ENCODE measurements around the gene PABPC5. TPM values are rescaled to one million over a fixed set of nuclear protein-coding genes. Genes with fewer than 3 reads are reported as not detected.

PABPC5 gene
- total RNA-seq (2014; rRNA removed; shearing (Covaris generic)): not detected in 2 replicates

DNA sequence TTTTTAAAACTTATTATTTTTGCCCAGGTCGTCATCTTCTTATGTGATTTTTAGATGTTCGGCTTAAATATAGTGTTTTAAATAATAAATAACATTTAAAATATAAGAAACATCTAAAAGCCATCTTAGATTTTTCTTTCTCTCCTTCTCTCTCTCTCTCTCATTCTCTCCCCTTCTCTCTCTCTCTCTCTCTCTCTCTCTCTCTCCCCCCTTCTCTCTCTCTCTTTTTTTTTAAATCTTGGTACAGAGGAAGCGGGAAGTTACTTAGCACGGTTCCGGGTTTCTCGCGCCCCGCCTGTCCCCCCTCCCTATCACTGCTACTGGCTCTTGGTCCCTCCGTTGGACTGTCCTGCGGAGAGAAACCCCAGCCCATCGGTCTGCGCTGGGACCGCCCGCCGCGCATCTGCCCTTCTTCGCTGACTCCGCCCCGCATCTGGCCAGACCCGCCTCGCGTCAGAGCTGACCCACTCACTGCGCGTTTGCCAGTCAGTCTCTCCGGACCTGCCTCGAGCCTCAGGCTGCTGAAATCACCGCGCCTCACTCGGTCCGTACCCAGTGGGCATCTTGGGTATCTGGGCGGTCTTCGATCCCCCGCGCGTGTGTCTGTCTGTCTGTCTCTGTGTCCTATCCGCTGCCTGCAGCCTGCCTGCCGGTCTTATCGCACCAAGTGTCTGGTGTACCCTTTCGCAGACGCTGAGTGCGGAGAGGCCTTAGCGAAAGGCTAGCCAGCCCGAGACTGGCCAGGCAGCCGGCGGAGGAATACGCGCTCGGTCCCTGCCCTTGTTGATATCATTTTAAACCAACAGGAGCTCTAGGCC lies at the start of gene PABPC5:
TSS of gene PABPC5 (plus strand) at position 489 of the 818 bp plus-strand sequence. CDS start 739 bp downstream, outside the sequence.
- DNase-seq (ENCODE audit: low spot score): no peak

GRCh38 chrX:91389026-91389425 lies 45.6 kb upstream of the PABPC5 start:
- no peak for DNase-seq (ENCODE audit: low spot score)

DNA sequence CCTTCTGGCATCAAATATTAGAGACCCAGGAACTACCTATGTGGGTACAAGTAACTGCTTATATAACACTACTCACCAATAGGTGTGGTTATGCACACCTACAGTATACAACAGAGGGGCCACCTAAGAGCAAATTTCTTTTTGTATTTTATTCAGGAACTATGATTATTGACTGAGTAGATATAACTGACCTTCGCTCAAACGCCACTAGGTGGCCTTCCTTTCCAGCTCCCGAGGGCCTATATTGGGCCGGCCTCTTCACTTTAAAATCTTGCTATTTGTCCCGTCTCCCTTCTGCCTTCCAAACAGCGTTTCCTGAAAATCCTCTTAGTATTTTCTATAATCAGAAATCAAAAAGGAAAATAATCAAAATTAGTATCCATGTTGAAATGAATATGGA lies 19.9 kb upstream of the PABPC5 start:
- DNase-seq (ENCODE audit: low spot score): peak; percentile 16

GRCh38 chrX:91435395-91435794 lies 756 bp downstream of the PABPC5 start:
- no peak for DNase-seq (ENCODE audit: low spot score)

Small RNAs within 50 kb of the gene (small RNA-seq; reads per million reads assigned to genes)
- gene AL662874.1: not detected

All from HT-29 (cell line).